HCEC 1CT (cell line): ENCODE results near the gene CDH22.

Experiments used
- DNase-seq: peaks from one replicate; pipeline ENCODE4 v3.0.0-alpha.2; 2017

Gene CDH22, protein sequence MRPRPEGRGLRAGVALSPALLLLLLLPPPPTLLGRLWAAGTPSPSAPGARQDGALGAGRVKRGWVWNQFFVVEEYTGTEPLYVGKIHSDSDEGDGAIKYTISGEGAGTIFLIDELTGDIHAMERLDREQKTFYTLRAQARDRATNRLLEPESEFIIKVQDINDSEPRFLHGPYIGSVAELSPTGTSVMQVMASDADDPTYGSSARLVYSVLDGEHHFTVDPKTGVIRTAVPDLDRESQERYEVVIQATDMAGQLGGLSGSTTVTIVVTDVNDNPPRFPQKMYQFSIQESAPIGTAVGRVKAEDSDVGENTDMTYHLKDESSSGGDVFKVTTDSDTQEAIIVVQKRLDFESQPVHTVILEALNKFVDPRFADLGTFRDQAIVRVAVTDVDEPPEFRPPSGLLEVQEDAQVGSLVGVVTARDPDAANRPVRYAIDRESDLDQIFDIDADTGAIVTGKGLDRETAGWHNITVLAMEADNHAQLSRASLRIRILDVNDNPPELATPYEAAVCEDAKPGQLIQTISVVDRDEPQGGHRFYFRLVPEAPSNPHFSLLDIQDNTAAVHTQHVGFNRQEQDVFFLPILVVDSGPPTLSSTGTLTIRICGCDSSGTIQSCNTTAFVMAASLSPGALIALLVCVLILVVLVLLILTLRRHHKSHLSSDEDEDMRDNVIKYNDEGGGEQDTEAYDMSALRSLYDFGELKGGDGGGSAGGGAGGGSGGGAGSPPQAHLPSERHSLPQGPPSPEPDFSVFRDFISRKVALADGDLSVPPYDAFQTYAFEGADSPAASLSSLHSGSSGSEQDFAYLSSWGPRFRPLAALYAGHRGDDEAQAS

DNA sequence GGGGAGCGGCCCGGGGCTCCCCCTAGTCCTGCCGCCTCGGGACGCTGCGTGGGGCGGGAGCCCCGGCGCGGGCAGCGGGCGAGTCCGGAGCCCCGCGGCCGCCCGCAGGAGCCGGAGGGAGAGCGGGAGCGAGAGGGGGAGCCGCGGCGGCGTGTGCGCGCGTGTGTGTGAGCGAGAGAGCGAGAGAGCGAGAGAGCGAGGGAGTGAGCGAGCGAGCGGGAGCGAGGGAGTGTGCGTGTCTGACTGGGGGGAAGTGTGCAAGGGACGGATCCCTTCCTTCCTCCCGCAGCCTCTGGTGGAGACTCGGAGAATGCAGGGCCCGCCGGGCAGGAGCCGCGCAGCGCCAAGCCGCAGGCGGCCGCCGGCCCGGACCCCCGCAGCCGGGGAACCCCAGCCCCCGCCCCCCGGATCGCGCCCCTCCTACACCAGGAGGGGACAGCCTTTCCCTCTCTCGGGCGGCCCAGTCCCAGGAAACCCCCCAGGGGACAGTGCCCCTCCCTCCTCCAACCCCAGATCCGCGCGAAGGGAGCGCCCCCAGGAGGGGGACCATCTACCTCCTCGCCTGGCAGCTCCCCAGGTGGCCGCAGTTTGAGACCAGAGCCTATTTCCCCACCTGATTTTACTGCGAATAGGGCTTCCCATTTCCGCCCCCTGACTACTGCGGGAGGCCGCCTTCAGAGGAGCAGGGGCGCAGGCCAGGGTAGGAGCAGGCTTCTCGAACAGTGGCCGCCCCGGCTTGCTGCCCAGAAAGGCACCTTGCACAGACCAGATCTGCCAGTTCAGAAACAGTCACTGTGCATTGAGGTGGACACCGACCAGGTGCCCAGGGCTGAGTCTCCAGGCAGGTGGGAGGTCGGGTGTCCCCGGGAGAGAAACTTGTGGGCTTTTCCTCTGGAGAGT is at the start of gene CDH22:
TSS of gene CDH22 (minus strand) at position 241 of the 900 bp plus-strand sequence. CDS start 57,204 bp downstream, outside the sequence.
- peak; percentile 3 for DNase-seq

DNA sequence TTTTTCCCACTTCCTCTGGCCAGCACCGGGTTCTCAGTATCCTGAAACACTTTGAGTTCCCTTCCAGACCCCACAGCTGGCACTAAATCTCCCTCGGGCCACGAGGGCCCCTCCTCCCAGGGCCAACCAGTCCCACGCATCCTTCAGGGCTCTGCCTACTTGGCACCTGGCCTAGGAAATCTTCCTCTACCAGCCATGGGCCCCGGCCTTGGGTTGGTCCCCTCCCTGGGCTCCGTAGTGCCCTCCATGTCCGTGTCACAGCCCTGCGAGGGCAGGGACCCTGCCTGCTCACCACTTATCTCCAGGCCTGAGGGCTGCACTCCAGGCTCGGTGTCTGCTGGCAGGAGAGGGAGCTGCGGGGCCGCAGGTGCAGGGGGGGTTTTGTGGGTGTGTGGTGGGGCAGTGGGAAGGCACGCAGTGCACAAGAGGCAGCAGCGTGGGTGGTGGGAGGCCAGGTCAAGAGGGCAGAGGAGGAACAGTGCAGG is 48.8 kb upstream of the CDH22 start:
- DNase-seq = no peak

DNA sequence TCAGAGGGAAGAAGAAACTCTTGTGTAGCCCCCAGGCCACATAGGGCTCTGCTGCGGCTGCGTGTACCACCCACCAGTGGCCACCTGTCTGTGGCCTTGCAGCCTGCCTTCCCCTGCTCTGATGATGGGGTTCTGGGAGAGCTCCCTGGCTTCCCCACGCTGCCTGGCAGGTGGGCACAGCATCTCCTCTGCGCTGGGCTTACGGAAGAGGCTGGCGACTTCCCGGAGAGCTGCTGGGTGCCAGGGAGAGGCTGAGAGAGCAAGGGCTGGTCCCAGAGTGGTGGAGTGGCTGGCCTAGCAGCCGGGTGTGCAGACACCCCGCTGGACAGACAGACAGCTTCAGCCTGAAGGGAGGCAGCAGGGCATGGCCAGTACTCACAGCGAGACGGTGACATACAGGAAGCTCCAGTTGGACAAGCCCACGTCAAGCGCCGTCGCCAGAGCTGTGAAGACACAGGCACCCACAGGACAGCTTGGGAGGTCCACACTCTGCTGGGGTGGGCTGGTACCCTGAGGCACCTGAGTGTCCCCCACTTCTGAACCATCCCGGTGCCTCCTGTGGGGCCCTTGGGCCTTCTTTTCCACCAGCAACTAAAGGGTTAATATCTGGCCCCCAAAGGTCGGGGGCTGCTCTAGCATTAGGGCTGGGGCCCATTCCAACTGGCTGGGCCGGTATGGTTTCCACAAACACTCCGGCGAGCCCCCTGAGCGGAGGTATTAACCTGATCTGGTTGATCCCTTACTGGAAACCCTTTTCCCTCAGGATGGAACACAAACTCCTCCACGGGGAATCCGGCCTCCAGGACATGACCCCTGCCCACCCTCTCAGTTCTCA is 48.1 kb upstream of the CDH22 start:
- DNase-seq = no peak

DNA sequence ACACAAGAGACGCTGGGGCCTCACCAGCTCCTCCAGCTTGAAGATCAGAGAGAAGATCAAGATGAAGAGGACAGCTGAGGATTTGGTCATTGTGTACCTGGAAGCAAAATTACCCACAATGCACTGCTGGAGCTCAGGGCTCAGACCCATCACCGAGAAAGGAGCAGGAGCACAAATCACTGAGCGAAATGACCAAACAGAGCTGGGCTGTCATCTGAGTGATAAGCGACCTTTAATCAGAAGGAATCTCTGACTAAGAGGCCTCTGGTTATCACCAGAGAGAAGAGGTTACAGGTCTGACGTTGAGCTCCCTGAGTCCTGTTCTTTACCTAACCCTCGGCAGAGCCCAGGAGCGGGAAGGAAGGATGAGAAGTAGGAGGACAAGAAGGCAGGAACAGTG is 47.5 kb upstream of the CDH22 start:
- no peak for DNase-seq

- DNase-seq = no peak
These were observed 46.8 kb upstream of the CDH22 start for GRCh38 chr20:46354920-46355654.

GRCh38 chr20:46354207-46354555 is 45.9 kb upstream of the CDH22 start:
- no peak for DNase-seq

GRCh38 chr20:46353500-46354206 is 45.4 kb upstream of the CDH22 start:
- no peak for DNase-seq

DNA sequence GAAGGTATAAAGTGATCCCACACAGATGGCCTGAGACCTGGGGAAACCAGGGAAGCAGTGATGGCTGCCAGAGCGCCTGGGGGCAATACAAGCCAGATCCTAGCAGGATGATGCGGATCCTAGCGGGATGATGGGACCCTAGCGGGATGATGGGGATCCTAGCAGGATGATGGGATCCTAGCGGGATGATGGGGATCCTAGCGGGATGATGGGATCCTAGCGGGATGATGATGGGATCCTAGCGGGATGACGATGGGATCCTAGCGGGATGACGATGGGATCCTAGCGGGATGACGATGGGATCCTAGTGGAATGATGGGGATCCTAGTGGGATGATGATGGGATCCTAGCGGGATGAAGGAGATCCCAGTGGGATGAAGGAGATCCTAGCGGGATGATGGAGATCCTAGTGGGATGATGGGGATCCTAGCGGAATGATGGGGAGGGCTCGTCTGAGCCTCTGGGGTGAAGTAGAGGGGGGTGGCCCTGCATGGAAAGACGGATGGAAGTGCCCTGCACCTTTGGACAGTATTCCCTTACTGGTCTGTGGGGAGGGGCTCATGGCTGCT is 44.2 kb upstream of the CDH22 start:
- no peak for DNase-seq

GRCh38 chr20:46351357-46352058 is 43.2 kb upstream of the CDH22 start:
- no peak for DNase-seq

DNA sequence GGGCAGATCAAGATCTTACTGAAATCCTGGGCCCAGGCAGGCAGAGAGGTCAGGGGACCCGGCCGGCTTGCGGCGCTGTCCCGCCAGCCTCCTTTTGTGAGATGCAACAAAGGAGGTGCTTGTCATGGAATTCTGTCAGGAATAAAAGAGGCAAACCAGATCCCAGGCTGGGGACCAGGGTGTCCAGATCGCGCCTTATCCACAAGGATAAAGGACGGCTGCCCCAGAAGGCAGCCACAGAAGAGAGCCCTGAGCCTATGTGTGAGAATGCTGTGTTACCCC is 42.6 kb upstream of the CDH22 start:
- DNase-seq = no peak

- peak; percentile 29 for DNase-seq
These were observed 42.1 kb upstream of the CDH22 start for GRCh38 chr20:46350201-46350985.

DNA sequence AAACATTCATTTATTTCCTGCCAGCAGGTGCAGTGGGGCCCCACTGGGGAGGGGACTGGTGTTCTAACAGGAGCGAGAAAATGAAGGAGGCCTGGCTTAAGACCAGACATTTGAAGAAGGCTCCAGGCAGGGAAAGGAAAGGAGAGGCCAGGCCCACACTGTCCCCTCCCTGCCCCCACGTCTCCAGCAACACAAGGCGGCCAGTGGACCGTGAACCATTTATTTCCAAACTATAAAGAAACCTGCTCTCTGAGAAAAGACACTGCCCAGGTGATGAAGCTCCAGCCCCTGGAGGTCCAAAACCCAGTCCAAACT is 41.4 kb upstream of the CDH22 start:
- no peak for DNase-seq

DNA sequence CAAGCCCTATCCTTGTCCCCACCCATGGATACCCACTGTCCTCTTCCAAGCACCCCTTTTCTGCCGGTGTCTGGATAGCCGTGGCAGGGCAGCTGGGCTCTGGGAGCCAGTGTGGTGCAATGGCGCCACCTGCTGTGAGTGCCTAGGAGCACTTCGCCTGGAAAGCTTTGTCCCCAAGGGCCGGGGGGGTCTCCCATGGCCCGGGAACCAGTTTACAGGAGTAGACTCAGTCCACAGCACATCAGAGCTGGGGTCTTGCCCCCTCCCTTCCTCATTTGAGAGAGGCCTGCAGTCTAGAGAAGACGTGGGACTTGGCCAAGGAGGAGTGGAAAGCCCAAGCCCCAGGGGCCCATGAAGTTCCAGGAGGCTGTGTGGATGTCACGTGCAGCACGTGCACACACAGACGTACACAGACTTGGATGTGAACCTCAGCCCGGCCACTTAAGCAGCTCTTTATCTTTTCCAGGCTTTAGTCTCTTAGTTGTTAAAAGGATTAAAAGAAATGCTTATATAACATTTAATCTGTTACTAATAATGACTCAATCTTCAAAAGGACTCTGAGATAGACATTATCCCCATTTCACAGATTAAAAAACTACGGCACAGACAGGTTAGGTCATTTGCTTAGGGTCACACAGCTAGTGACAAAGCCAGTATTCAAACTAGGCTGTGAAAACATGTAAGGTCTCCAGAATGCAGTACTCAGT is 40.9 kb upstream of the CDH22 start:
- DNase-seq = peak; percentile 21

DNA sequence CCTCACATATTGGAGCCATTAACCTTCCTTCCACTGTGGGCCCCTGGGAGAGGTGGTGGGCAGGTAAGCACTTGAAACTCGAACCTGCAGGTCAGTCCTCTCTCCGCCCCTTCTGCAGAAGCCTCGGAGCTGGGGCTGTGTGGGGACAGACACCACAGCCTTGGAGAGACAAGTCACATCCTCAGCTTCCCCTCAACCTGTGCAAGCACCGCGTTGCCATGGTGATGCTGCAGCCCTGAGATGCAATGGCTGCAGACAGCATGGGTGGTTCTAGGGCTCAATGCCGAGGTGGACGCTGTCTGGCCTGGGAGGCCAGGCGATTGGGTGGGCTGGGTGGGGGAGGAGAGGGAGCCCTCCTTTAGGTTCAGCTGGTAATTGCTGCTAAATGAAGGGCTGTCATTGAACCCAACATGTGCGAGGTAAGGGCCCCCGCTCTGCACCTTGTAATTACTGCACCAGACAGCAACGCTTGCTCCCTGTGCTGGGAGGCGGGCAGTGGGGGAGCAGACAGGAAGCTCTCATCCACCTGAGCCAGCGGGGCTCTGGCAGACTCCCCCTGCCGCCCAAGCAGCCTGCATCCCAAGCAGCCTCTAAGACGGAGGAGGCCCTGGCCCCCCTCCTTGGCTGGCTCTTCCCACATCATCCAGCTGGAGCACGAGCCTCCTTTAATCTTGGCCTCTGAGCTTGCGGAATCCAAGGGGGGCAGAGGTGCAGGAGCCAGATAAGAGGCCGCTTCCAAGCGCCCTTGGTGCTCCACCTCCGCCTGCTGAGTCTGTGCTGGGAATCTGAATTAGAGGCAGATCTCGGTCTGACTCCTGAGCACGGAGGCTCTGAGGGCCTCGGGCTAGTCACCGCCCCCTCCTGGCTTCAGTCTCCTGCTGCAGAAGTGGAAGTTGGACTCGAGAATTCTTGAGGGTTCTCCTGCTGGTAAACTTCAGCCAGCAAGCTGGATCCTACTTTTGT is 39.8 kb upstream of the CDH22 start:
- peak; percentile 12 for DNase-seq

- no peak for DNase-seq
These were observed 38.5 kb upstream of the CDH22 start for GRCh38 chr20:46346770-46347169.

DNA sequence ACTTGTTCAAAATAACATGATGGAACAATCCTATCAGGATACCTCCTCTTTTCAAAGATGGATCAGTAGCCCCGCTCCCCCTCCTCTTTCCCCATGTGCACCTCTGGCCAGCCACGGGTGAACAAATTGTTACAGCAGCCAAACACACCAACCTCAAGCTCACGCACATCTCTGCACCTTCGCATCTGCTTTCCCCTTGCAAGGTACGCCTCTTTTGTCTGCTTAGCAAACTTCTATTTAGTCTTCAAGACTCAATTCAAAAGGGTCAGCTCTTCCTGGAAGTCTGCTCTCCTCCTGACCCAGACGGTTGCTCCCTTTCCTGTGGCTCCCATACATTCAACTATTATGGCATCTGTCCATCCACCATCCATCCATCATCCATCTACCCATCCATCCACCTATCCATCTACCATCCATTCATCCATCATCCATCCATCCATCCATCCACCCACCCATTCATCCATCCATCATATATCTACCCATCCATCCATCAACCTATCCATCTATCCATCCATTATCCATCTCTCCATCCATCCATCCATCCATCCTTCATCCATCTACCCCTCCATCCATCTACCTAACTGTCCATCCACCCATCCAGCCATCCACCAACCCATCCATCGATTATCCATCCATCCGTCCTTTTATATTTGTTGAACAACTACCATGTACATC is 36.3 kb upstream of the CDH22 start:
- DNase-seq = no peak

- no peak for DNase-seq
These were observed 35.7 kb upstream of the CDH22 start for GRCh38 chr20:46343975-46344357.
